Measurements from ENCODE around the gene CA10. TPM values are rescaled to one million over a fixed set of nuclear protein-coding genes. Genes with fewer than 3 reads are reported as not detected.

Gene CA10
- polyA plus RNA-seq, 1 donor (not counting 4 experiments of a cell fraction or from before 2014, with no cell fraction given) = 2.9 TPM

- Histone ChIP-seq H3K36me3 (ENCODE audit: control insufficient read depth in 2 of 2, extremely low read depth in 1 of 2, insufficient read depth in 2 of 2, low read length in 2 of 2) (no peaks in the 10 kb centered on the region), H3K9me3 (ENCODE audit: control insufficient read depth, low read depth, low read length) (no peaks in the 10 kb centered on the region), H3K9ac (ENCODE audit: control insufficient read depth, extremely low read depth, insufficient read depth, low read length) (no peak overlapping the region), H3K27ac (ENCODE audit: control insufficient read depth, insufficient read depth, low read length) (no peak overlapping the region), H2AFZ (ENCODE audit: control insufficient read depth, low read length) (no peak overlapping the region), H3K79me2 (ENCODE audit: control insufficient read depth, insufficient read depth, low read length) (no peaks in the 10 kb centered on the region), H3K4me2 (ENCODE audit: control insufficient read depth, extremely low read depth, insufficient read depth, low read depth, low read length) (no peak overlapping the region), H3K27me3 (ENCODE audit: control insufficient read depth, extremely low read depth, insufficient read depth, low read length) (no peaks in the 10 kb centered on the region), H4K20me1 (ENCODE audit: control insufficient read depth, extremely low read depth, insufficient read depth, low read length) (no peaks in the 10 kb centered on the region), H3K4me1 (ENCODE audit: control insufficient read depth, extremely low read depth, insufficient read depth, low read length) (peaks cover 6% of the 10 kb centered on the region), H3K4me3 (ENCODE audit: control insufficient read depth in 2 of 3, extremely low read depth in 1 of 3, insufficient read depth in 2 of 3, low read depth in 1 of 3, low read length in 3 of 3) (no peak overlapping the region), H3K9me1 (ENCODE audit: control insufficient read depth, extremely low read depth, insufficient read depth, low read length) (no peaks in the 10 kb centered on the region)
- DNase-seq (ENCODE audit: low read depth, low spot score) (no peak), FAIRE-seq (no peak)
- no peak for TF ChIP-seq EZH2 (IDR thresholded peaks at IDR 0.05; ENCODE audit: low read length)
- no peak for TF ChIP-seq CTCF (optimal IDR thresholded peaks at IDR 0.05 in 1 of 3, IDR thresholded peaks at IDR 0.05 in 1 of 3, conservative IDR thresholded peaks at IDR 0.05 in 1 of 3; ENCODE audit: extremely low read depth in 1 of 3, insufficient read depth in 2 of 3, low read length in 3 of 3)
- dilution Hi-C loops (cut with MboI; ENCODE audit: extremely low pct_ligation_motif_present, low sequenced_read_pairs) = no loop called here
Observed at GRCh38 chr17:52032454-52032853, 126.1 kb downstream of the CA10 start.

- no peak overlapping the region for H3K27ac ChIP-seq (ENCODE audit: control insufficient read depth, insufficient read depth, low read length)
- DNase-seq (ENCODE audit: low read depth, low spot score) (no peak), FAIRE-seq (no peak)
- no peak overlapping the region for H3K4me2 ChIP-seq (ENCODE audit: control insufficient read depth, extremely low read depth, insufficient read depth, low read depth, low read length)
- no peak overlapping the region for H3K9ac ChIP-seq (ENCODE audit: control insufficient read depth, extremely low read depth, insufficient read depth, low read length)
- no peaks in the 10 kb centered on the region for H3K9me3 ChIP-seq (ENCODE audit: control insufficient read depth, low read depth, low read length)
- dilution Hi-C loops (cut with MboI; ENCODE audit: extremely low pct_ligation_motif_present, low sequenced_read_pairs) = no loop called here
- no peaks in the 10 kb centered on the region for H3K9me1 ChIP-seq (ENCODE audit: control insufficient read depth, extremely low read depth, insufficient read depth, low read length)
- H4K20me1 ChIP-seq (ENCODE audit: control insufficient read depth, extremely low read depth, insufficient read depth, low read length) = no peaks in the 10 kb centered on the region
- TF ChIP-seq CTCF (optimal IDR thresholded peaks at IDR 0.05 in 1 of 3, IDR thresholded peaks at IDR 0.05 in 1 of 3, conservative IDR thresholded peaks at IDR 0.05 in 1 of 3; ENCODE audit: extremely low read depth in 1 of 3, insufficient read depth in 2 of 3, low read length in 3 of 3) (no peak), EZH2 (IDR thresholded peaks at IDR 0.05; ENCODE audit: low read length) (no peak)
- H3K27me3 ChIP-seq (ENCODE audit: control insufficient read depth, extremely low read depth, insufficient read depth, low read length) = no peaks in the 10 kb centered on the region
- peaks cover 14% of the 10 kb centered on the region for H3K4me1 ChIP-seq (ENCODE audit: control insufficient read depth, extremely low read depth, insufficient read depth, low read length)
- no peak overlapping the region for H3K4me3 ChIP-seq (ENCODE audit: control insufficient read depth in 2 of 3, extremely low read depth in 1 of 3, insufficient read depth in 2 of 3, low read depth in 1 of 3, low read length in 3 of 3)
- no peaks in the 10 kb centered on the region for H3K79me2 ChIP-seq (ENCODE audit: control insufficient read depth, insufficient read depth, low read length)
- no peaks in the 10 kb centered on the region for H3K36me3 ChIP-seq (ENCODE audit: control insufficient read depth in 2 of 2, extremely low read depth in 1 of 2, insufficient read depth in 2 of 2, low read length in 2 of 2)
- H2AFZ ChIP-seq (ENCODE audit: control insufficient read depth, low read length) = no peak overlapping the region
Observed at GRCh38 chr17:52030052-52030451, 128.5 kb downstream of the CA10 start.

All from keratinocyte (primary cell).